ENCODE data around the gene SPHK1.

SPHK1 gene

DNA sequence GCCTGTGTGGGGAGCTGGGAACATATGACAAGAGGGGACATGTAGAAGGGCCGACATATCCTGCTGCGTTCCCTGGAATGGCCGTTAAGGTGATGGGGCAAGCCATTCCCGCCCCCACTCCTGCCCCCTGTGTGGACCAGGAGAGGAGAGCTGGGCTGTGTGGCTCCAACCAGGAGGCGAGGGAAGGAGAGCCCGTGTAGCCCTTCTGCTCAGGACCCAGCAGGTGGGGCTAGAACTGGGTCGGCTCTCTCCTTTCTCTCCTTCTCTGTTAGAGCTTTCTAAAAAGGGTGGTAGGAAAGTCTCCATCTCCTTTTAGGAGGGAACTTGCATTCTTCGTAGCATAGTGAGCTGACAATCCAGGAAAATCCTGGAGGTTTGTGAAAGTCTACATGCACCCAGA, 12.8 kb downstream of the SPHK1 start:
- no peak for DNase-seq (ENCODE audit: low read depth)
- no peak overlapping the region for H3K4me3 ChIP-seq (ENCODE audit: low read length)
- TF ChIP-seq CTCF (conservative IDR thresholded peaks at IDR 0.05; ENCODE audit: low read depth, low read length): no peak

- no peak overlapping the region for H3K4me3 ChIP-seq (ENCODE audit: low read length)
- no peak for DNase-seq (ENCODE audit: low read depth)
- peak; percentile 97 for TF ChIP-seq CTCF (conservative IDR thresholded peaks at IDR 0.05; ENCODE audit: low read depth, low read length)
These were observed 13.5 kb downstream of the SPHK1 start for GRCh38 chr17:76397687-76398522.

GRCh38 chr17:76398523-76399174, 14.2 kb downstream of the SPHK1 start:
- H3K4me3 ChIP-seq (ENCODE audit: low read length): no peak overlapping the region
- no peak for TF ChIP-seq CTCF (conservative IDR thresholded peaks at IDR 0.05; ENCODE audit: low read depth, low read length)

DNA sequence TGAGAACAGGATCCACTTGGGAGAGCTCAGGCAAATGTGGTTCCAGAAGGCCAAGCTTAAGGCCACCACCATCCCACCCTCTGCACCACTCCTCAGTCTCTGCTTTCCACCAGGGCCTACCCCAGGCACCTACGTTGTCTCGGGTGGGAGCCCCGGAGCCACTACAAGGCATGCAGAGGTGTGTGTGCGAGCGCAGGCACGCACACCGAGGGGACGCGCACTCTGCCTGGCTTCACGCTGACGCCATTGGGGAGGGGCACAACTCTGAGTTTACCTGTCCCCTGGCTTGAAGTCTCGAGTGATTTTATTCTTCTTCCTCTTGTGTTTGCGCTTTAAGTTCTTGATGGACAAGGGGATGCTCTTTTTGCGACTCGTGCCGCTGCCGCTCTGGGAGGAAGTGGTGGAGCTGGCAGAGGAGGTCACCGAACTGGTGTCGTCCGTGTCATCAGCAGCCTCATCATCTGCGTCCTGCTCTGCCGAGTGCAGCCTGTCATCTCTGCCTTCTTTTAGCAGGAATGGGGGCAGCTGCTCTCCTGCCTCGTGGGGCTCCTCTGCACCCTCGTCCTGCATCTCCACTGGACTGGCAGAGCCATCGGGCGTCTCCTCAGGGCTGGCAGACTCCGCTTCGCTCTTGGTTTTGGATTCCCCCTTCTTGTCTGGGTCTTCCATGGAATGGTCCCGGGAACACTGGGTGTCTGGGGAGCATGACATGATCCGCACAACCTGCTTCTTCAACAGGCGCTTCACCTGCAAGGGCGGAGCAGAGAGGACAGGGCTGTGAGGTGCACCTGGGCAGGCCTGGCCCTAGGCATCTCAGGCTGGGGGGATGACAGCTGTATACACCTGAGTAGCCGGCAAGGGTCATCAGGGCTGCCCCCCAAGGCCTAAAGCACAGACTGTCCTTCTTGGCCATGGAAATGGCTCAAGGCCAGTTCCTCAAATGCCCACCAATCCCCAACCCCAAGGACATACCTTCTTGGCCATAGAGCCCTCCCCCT, 15.1 kb downstream of the SPHK1 start:
- TF ChIP-seq CTCF (conservative IDR thresholded peaks at IDR 0.05; ENCODE audit: low read depth, low read length): no peak
- no peak for DNase-seq (ENCODE audit: low read depth)
- H3K4me3 ChIP-seq (ENCODE audit: low read length): no peak overlapping the region

More at GRCh38 chr17:76398523-76399174, 14.2 kb downstream of the SPHK1 start:
- no peak for DNase-seq (ENCODE audit: low read depth)

DNA sequence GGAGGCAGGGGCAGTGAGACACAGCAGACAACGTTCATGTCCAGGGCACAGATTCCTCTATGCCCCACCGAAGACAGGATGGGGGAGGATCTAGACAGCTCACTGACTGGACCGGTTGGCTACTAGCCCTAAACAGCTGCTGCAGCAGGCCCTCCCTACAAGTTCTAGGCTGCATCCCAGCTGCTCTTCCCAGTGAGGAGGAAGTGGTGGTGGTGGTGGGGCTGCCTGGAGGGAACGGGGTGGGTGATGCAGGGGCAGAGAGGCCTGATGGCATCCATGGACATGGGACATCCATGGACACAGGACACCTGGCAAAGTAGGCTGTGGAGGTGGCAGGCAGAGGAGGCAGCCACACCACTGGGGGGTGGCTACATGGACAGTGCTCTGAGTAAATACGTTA, 18.3 kb downstream of the SPHK1 start:
- TF ChIP-seq CTCF (conservative IDR thresholded peaks at IDR 0.05; ENCODE audit: low read depth, low read length): no peak
- H3K4me3 ChIP-seq (ENCODE audit: low read length): no peak overlapping the region
- no peak for DNase-seq (ENCODE audit: low read depth)

GRCh38 chr17:76404256-76404655, 19.8 kb downstream of the SPHK1 start:
- no peak for TF ChIP-seq CTCF (conservative IDR thresholded peaks at IDR 0.05; ENCODE audit: low read depth, low read length)
- DNase-seq (ENCODE audit: low read depth): no peak
- H3K4me3 ChIP-seq (ENCODE audit: low read length): no peak overlapping the region
